ENCODE data around the gene HOXB13. TPM values are rescaled to one million over a fixed set of nuclear protein-coding genes. Genes with fewer than 3 reads are reported as not detected.

HOXB13 gene
- total RNA-seq, 1 donor from 2014 or later, result not detected

GRCh38 chr17:48748718-48749566 is 20.4 kb upstream of the HOXB13 start:
- DNase-seq (ENCODE audit: extremely low read depth, low read depth, low spot score), result no peak

- DNase-seq (ENCODE audit: extremely low read depth, low read depth, low spot score), result no peak
Observed at GRCh38 chr17:48747445-48748363, 19.2 kb upstream of the HOXB13 start.

GRCh38 chr17:48746916-48747444 is 18.4 kb upstream of the HOXB13 start:
- no peak for DNase-seq (ENCODE audit: extremely low read depth, low read depth, low spot score)

- DNase-seq (ENCODE audit: extremely low read depth, low read depth, low spot score), result no peak
Observed at GRCh38 chr17:48745381-48746275, 17.1 kb upstream of the HOXB13 start.

GRCh38 chr17:48740537-48740936 is 12.0 kb upstream of the HOXB13 start:
- DNase-seq (ENCODE audit: extremely low read depth, low read depth, low spot score), result no peak

DNA sequence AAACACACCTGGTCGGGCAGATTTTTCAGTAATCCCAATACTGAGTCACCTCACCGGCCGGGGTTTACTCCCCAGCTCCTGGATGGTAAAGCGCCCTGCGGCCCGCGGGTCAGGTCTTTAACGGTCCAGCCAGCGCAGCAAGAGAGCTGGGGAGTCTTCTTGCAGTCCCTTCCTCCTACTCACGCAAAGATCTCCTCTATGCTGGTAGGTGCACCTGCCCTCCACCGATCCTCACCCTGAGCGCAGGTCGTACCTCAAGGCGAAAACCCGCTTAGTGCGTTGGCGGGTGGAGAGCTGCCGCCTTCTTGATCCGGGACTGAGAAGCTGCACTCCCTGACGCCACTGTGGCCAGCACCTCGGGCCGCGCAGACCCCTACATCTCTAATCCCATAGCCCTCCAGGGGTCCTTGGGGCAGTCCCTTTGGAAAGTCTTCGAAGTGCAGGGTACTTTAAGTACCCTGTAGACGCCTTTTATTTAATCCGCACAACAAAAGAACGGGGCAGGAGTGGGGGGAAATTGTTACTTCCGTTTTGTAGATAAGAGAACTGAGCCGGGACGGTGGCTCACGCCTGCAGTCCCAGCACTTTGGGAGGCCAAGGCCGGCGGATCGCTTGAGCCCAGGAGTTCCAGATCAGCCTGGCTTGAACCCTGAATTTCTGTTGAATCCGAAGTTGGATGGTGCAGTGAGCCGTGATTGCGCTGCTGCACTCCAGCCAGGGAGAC is 10.4 kb upstream of the HOXB13 start:
- DNase-seq (ENCODE audit: extremely low read depth, low read depth, low spot score), result no peak

DNA sequence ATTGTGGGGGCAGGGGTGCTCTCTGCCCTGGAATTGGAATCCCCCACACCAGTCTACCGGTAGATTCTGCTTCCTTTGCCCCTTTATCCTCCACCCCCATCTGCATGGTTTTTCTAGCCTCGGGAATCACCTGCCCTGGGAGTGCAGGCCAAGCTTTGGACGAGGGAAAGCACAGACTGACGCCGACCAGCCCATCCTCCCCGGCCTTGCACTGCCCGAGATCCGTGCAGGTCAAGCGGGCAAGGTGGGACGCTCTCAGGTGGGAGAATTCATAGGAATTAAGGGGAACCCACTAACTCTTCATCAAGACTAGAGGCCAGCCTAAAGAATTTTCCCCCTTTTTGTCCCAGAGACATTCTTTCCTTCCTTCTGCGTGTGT is 9.9 kb upstream of the HOXB13 start:
- no peak for DNase-seq (ENCODE audit: extremely low read depth, low read depth, low spot score)

DNA sequence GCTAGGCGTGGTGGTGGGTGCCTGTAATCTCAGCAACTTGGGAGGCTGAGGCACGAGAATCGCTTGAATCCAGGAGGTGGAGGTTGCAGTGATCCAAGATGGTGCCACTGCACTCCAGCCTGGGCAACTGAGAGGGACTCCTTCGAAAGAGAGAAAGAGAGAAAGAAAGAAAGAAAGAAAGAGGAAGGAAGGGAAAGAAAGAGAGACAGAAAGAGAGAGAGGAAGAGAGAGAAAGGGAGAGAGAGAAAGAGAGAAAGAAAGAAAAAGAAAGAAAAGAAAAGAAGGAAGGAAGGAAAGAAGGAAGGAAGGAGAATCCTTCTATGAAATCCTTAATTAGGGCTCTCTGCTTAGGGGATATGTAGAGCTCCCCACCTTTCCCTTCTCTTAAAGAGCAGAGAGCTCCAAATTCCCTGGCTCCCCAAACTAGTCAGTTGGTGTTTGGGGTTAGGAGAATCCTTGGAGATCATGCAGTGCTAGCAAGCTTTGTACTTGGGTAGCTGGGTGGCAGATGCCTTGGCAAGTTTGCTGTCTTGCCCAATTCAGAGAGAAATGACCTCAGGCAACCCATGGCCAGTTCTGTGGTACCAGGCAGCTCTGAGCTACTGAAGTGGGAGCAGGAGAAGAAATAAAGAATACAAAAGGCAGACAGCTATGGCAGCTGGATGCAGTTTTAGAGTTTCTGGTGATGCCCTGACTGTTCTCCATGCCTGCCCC is 8.9 kb upstream of the HOXB13 start:
- DNase-seq (ENCODE audit: extremely low read depth, low read depth, low spot score), result no peak

GRCh38 chr17:48735062-48735351 is 6.5 kb upstream of the HOXB13 start:
- no peak for DNase-seq (ENCODE audit: extremely low read depth, low read depth, low spot score)

GRCh38 chr17:48734333-48735061 is 5.9 kb upstream of the HOXB13 start:
- no peak for DNase-seq (ENCODE audit: extremely low read depth, low read depth, low spot score)

GRCh38 chr17:48733632-48734328 is 5.2 kb upstream of the HOXB13 start:
- no peak for DNase-seq (ENCODE audit: extremely low read depth, low read depth, low spot score)

- DNase-seq (ENCODE audit: extremely low read depth, low read depth, low spot score), result no peak
Observed at GRCh38 chr17:48732688-48733629, 4.4 kb upstream of the HOXB13 start.

DNA sequence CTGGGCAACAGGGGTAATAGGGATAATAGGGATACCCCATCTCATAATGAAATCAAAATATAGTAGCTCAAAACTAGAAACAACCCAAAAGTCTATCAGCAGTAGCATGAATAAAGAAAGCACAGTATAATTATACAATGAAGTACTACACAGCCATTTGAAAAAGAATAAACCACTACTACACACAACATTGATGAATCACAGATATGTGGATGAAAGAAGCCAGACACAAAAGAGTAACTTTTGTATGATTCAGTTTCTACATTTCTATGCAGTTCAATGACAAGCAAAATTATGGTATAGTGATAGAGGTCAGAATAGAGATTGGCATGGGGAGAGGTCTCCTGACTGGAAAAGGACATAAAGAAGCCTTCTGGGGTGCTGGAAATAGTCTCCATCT is 2.8 kb upstream of the HOXB13 start:
- DNase-seq (ENCODE audit: extremely low read depth, low read depth, low spot score), result no peak

DNA sequence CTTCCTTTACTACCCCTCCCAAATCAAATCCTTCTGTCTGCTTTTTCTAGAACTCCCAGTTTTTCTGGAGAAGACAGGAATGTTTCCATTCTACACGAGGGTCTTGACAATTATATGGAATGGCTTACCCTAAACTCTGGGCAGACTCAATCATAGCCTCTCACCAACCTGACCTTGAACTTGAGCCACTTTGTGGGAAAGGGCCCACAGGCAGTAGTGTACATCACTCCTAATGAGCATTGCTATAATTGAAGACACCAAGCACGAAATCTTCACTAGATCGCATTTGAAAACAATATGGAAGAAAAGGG is 1.6 kb upstream of the HOXB13 start:
- DNase-seq (ENCODE audit: extremely low read depth, low read depth, low spot score), result no peak

DNA sequence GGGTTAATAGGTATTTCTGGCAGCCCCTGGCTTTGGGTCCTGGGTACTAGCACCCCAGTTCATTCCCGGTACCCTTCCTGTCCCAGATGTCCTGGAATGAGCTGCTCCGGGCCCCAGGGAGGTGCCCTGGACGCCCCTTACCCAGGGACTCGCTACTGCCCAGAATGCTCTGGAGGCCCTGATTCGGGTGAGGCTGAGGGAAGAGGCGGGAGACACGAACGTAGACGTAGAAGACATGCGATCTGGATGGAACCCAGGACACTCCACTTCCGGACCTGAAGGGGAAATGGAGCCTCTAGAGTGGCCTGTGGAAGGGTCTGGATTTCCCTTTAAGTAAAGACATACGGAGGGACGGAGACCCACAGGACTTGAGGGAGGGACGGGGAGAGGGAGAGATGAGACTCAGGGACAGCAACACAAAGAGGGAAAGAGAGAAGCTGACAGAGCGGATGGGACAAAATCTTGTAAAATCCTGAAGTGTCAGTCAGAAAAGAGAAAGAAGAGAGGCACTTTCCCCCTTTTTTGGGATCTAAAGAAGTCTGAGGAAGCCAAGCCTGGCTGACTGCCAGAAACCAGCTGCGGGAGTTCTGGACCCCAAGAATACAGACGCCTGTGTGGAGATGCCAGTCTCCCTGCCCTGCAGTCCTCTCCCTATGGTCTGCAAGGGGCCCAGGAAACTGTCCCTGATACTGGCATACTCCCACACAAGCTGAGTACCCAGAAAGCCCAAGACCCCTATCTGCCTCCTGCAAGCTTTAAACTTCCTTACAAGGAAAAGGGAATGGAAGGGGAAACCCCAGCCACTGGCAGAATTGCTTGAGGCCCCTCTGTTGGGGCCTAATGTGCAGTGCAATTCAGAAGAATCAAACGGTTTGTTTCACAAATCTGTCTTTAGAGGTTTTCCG is 1.0 kb upstream of the HOXB13 start:
- DNase-seq (ENCODE audit: extremely low read depth, low read depth, low spot score), result no peak
